BJ (cell line): ENCODE results near the gene APLF. TPM values are rescaled to one million over a fixed set of nuclear protein-coding genes. Genes with fewer than 3 reads are reported as not detected.
"Not testable (repeated sequence)": the region's sequence is repeated elsewhere in the genome, so short reads cannot be mapped to it uniquely, and the experiment has no call there.

Experiments
- CTCF ChIA-PET: fragments of 350-600 bp; formaldehyde crosslinking; extraction: SDS; loops from one replicate; lab custom pipeline; 2021; ENCODE audit warnings: antibody characterized with exemption, inconsistent platforms; lab: Yijun Ruan, JAX
- POLR2A ChIA-PET: fragments of 300-600 bp; sonication (Branson Sonifier 250); formaldehyde crosslinking; extraction: SDS; loops from one replicate; lab custom pipeline; 2021; ENCODE audit warnings: antibody characterized with exemption; lab: Charles Lee
- DNase-seq: peaks from one replicate; pipeline ENCODE4 v3.0.0-alpha.2; 2011; ENCODE audit warnings: low read depth
- H3K27me3 ChIP-seq: 2 replicates; pipeline ENCODE4 v1.6.0; 2011; ENCODE audit warnings: low read length; ENCODE audit not compliant: control insufficient read depth, insufficient read depth
- H3K36me3 ChIP-seq: 2 replicates; pipeline ENCODE4 v1.5.1; 2011; ENCODE audit warnings: low read length; ENCODE audit not compliant: control insufficient read depth, insufficient read depth
- H3K4me3 ChIP-seq: 2 replicates; pipeline ENCODE4 v1.5.1; 2011; ENCODE audit warnings: low read depth, mild to moderate bottlenecking, control low read depth, low read length
- CTCF ChIP-seq: IDR thresholded peaks from 2 replicates; pipeline ENCODE4 v1.5.1; 2011; ENCODE audit warnings: low read depth, mild to moderate bottlenecking, control low read depth, inconsistent platforms, low read length, moderate library complexity; ENCODE audit not compliant: insufficient read depth
- polyA plus RNA-seq: library from polyadenylated mRNA; depleted of rRNA; stranded (reverse); fragments of >200 nt; gene quantifications from 2 replicates; pipeline ENCODE4 v1.2.3, GENCODE V29; 2011

The APLF gene
- polyA plus RNA-seq, 1 experiment = 1.2 TPM

- POLR2A ChIA-PET = no interaction called here
- Histone ChIP-seq H3K27me3 (no peaks in the 10 kb centered on the region), H3K36me3 (no peaks in the 10 kb centered on the region), H3K4me3 (no peak overlapping the region)
- DNase-seq = no peak
- CTCF ChIA-PET = no interaction called here
- no peak for TF ChIP-seq CTCF
Measured at GRCh38 chr2:68516051-68516955, 48.9 kb downstream of the APLF start.

GRCh38 chr2:68519236-68519635 lies 51.9 kb downstream of the APLF start:
- no peak overlapping the region for H3K4me3 ChIP-seq
- H3K27me3 ChIP-seq = no peaks in the 10 kb centered on the region
- H3K36me3 ChIP-seq = no peaks in the 10 kb centered on the region
- no peak for TF ChIP-seq CTCF
- CTCF ChIA-PET = no interaction called here
- POLR2A ChIA-PET = no interaction called here
- no peak for DNase-seq

GRCh38 chr2:68521037-68521436 lies 53.7 kb downstream of the APLF start:
- Histone ChIP-seq H3K27me3 (no peaks in the 10 kb centered on the region), H3K36me3 (no peaks in the 10 kb centered on the region), H3K4me3 (no peak overlapping the region)
- POLR2A ChIA-PET = no interaction called here
- DNase-seq = no peak
- no peak for TF ChIP-seq CTCF
- CTCF ChIA-PET = no interaction called here

GRCh38 chr2:68526943-68527342 lies 59.6 kb downstream of the APLF start:
- POLR2A ChIA-PET, CTCF ChIA-PET, H3K4me3 ChIP-seq, H3K27me3 ChIP-seq, H3K36me3 ChIP-seq, DNase-seq: not testable (repeated sequence)

- POLR2A ChIA-PET, CTCF ChIA-PET, H3K4me3 ChIP-seq, DNase-seq, H3K36me3 ChIP-seq, H3K27me3 ChIP-seq: not testable (repeated sequence)
Measured at GRCh38 chr2:68527343-68528081, 60.1 kb downstream of the APLF start.

- H3K4me3 ChIP-seq, H3K27me3 ChIP-seq, POLR2A ChIA-PET, DNase-seq, H3K36me3 ChIP-seq, CTCF ChIA-PET: not testable (repeated sequence)
Measured at GRCh38 chr2:68529156-68529555, 61.8 kb downstream of the APLF start.

GRCh38 chr2:68529651-68530050 lies 62.3 kb downstream of the APLF start:
- H3K4me3 ChIP-seq, H3K27me3 ChIP-seq, H3K36me3 ChIP-seq, CTCF ChIA-PET, POLR2A ChIA-PET, DNase-seq: not testable (repeated sequence)
